NCI-H1092 treated with DMSO at 0.1 percent for 48 hours (cell line): ENCODE data around the gene GPR152.
"Not testable (repeated sequence)": the region's sequence is repeated elsewhere in the genome, so short reads cannot be mapped to it uniquely, and the experiment has no call there.

Source experiments
- DNase-seq: peaks from one replicate; lab custom pipeline; 2025; lab: John Stamatoyannopoulos, UW

GPR152 gene

DNA sequence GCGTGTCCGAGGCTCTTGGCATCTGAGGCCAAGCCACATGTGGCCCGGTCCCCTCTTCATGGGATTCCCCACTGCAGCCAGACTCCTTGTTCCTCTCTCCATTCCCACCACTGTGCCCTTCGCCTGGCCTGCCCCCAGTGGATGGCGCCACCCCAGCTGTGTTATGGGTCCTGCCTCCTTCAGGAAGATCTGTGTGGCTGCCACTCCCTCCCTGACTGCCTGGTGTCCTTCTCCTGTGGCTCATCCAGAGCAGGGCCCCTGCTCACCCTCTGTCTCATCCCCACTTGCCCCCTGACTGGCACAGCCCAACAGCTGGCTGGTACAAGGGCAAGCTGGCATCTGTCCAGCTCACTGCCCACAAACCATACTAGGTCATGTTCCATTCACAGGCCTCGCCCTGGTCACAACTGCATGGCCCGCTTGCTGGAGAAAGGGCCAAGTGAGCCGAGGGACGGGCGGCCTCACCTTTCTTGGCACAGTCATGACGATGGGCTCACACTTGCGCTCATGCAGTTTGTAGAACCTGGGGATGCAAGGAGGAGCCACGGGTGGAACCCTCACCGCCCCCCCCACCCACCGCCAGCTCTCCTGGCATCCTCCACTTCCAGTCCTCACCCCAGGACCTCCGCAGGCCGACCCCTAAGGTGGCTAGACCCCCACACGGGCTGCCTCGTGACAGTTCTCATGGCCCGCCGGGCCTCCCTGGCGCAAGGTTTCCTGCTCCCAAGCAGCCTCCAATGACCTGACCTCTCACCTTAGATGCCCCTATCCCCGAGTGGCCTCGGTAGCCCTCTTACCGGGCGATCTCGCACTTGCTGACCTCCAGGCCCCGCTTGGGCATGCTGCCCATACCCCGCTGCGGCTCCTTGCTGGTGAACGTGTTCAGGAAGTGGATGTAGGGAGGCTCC is 13.0 kb downstream of the GPR152 start:
- DNase-seq, result no peak

DNA sequence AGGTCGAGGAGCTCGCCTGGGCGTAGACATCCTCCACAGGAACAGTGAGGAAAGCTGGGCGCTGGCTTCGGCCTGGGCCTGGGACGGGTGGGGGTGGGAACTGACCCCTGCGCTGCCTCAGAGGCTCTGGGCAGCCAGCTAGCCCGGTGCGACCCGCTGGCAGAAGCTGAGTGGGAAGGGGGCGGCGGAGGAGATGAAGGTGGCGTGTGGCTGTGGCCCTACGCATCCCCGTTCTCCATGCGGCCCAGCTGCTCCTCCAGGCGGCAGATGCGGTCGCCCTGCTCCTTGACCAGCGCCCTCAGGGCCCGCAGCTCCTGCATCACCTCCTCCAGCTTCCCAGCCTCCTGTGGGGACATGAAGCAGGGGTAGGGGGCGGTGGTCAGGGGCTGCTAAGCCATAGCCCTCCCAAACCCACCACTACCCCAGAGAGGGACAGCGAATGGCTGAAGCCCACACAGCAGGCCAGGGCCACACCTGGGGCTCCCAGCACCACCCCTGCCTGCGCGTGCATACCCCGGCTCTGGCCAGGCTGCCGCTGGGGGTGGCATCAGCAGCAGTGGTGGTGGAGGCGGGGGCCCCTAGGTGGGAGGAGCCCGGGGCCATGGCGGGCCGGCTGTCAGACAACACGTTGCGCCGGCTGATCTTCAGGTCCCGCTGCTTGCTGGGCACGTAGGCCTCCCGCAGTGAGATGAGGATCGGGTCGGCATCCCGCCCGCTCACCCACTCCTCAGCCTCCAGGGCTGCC is 14.2 kb downstream of the GPR152 start:
- DNase-seq, result no peak

GRCh38 chr11:67437809-67438157 is 14.7 kb downstream of the GPR152 start:
- DNase-seq, result no peak

DNA sequence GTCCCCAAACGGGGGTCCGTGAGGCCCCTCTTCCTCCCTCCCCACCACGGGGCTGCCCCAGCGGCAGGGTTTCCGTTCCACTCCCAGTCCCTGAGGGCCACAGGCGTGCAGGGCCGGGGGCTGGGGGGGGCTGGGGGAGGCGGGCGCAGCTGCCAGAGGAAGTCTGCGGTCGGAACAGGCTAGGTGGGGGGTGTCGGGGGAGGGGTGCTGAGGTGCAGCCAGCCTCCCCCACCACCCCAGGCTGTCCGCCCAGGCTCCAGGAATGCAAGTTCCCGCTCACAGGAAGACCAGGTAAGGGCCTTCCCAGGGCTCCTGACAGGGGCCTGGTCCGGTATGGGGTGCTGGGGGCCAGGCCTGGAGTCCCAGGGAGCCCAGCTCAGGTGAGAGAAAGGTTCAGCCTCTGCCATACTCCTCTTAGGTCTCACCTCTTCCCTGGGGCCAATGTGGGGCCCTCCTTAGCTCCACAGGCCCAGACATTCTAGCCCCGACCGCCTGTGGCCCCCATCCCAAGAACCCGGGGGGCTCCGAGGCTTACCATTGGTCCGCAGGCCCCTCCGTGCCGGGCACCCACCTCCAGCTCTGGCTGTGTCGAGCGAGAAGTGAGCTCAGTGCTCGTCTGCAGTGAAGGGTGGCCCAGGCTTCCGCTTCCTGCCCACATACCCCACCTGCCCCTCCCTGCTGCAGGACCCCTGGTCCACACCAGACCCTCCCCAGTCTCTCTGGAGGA is 15.3 kb downstream of the GPR152 start, which contains the start of gene PTPRCAP:
Gene PTPRCAP, minus strand, starts transcription at position 601 of the 727 bp plus-strand sequence. Its CDS starts 63 bp downstream, at position 538.
- no peak for DNase-seq

DNA sequence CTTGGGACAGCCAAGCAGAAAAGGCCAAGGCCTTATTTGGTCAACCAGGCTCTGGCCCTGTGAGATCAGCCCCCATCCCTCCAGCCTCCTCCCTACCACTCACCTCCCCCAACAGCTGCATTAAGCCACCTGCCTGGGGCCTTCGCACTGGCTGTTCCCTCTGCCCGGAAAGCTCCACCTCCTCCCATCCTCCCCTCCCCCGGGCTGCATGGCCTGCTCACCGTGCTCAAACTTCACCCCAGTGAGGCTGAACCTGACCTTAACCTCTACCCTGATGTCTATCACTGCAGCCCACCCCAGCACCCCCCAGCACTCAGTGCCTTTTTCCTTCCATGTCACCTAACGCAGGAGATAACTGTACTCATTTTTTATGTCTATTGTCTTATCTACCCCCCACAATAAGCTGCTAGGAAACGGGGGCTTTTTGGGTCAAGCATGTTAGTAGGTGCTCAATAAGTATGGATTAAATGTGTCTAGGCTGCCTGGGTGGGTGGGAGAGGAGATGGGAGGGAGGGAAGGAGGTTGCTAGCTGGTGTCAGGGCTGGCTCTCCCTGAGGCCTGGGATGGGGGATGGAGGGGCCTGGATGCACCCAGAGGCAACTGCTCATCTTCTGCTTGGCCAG is 16.0 kb downstream of the GPR152 start:
- no peak for DNase-seq

DNA sequence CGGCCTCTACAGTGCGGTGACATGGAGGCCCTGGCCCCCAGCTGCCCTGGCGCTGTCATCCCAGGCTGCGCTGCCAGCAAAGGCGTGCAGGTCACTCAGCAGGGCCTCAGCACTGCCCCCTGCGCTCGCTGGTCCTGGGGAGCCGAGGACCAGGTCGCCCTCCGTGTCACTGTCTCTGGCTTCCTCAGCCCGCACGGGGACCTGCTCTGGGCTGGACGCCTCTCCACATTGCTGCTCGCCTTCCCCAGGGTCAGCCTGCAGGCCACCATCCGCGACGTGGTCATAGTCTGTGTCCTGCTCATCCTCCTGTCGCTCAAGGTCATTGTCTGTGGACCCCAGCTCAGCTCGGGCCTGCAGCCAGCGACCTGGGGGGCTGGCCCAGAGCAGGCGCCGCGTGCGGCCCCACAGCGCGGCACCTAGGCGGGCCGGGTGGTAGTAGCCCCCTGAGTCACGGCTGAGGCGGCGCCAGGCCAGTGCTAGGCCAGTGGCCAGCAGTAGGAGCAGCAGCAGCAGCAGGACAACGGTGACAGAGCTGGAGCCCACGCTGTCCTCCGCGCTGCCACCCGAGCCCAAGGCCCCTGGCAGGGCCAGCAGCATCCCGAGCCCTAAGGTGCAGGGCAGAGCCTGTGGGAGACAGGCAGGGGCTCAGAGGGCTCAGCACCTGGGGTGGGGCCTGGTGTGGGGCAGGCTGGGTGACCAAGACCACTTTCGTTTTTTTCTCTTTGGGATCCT is 16.6 kb downstream of the GPR152 start:
- no peak for DNase-seq

DNA sequence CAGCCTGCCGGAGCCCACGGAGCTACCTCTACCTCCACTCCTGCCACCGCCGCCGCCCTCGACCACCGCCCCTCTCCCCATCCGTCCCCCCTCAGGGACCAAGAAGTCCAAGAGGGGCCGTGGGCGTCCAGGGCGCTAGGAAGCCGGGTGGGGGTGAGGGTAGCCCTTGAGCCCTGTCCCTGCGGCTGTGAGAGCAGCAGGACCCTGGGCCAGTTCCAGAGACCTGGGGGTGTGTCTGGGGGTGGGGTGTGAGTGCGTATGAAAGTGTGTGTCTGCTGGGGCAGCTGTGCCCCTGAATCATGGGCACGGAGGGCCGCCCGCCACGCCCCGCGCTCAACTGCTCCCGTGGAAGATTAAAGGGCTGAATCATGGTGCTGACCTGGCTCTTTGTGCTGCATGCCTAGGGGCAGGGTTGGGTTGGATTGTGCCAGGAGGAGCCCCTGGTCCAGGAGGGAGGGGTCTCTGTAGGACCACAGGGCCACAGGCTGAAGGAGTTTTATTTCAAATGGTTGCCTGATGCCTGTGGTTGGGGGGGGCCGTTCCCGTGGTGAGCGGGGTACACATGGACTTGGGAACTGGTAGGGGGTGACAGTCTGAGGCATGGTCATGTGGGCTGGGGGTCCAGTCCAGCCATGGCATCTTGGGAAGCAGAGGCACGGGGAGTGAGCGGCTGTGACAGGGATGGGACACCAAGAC is 17.4 kb downstream of the GPR152 start:
- DNase-seq, result no peak

GRCh38 chr11:67434395-67434881 is 18.1 kb downstream of the GPR152 start:
- no peak for DNase-seq

DNA sequence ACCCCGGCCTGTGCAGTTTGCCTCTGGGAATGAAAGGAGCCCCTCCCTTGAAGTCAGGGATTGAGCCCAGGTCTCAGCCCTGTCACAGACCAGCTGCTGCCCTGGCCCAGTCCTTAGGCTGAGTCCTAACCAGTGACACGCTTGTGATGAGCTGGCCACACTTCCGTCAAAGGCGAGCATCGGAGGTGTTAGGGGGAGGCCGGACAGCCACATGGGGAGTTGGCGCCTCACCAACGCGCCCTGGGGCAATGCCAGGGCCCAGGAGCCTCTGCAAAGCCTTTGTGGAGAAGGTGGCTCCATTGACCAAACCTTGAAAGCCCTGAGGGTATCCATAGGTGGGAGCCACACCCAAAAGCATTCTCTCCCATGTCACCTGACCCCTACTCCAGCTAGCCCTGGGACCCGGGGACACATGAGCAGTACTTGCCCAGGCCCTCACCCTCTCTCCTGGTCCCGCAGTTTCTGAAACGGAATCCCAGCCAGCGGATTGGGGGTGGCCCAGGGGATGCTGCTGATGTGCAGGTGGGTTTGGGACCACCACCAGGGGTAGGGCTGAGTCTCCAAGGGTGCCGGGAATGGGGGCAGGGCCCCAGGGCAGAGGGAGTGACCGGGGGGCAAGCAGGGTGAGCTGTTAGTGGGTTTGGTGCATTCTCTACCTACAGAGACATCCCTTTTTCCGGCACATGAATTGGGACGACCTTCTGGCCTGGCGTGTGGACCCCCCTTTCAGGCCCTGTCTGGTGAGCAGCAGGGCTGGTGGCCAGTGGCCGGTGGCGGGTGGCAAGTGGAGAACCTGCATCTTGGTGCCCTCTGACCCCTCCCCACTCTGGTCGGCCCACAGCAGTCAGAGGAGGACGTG is 18.8 kb downstream of the GPR152 start:
- no peak for DNase-seq

GRCh38 chr11:67432655-67433349 is 19.7 kb downstream of the GPR152 start:
- no peak for DNase-seq

DNA sequence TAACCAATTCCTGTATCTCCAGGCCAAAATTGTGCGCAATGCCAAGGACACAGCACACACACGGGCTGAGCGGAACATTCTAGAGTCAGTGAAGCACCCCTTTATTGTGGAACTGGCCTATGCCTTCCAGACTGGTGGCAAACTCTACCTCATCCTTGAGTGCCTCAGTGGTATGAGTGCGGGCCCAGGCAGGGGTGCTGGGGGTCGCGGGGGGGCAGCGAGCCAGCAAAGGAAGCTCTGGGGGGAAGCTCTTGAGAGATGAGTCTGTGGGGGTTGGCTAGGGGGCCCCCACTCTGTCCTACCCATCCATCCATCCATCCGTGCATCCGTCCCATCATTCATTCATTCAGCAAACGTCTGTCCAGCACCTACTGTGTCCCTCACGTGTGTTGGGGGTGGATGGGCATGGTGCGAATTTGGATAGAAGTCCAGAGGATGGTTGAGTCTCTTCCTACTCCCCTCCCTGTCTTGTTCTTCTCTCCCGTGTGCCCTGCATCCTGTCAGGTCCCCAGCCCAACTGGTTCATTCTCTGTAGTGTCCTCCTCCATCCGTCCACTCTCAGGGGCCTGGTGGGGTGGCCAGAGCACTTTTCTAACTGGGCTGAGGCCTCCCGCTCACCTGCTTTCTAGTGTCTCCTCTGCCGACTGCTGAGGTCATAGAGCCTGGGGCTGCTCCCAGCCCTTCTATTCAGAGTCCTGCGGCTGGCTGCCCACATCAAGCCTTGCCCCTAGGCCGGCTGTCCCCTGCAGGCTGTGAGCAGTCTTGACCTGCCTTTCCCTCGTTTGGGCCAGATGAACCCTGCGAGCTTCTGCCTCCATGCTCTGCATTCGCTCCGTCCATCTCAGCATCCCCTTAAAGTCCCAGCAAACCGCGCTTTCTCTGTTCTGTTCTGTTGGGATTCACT is 20.9 kb downstream of the GPR152 start:
- no peak for DNase-seq

DNA sequence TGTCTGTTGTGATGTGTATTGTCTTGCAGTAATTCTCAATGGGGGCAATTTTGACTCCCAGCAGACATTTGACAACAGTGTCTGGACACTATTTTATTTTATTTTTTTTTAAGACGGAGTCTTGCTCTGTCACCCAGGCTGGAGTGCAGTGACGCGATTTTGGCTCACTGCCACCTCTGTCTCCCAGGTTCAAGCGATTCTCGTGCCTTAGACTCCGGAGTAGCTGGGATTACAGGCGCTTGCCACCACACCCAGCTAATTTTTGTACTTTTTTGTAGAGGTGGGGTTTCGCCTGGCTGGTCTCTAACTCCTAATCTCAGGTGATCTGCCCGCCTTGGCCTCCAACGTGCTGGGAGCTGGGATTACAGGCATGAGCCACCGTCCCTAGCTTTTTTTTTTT is 22.8 kb downstream of the GPR152 start:
- no peak for DNase-seq

DNA sequence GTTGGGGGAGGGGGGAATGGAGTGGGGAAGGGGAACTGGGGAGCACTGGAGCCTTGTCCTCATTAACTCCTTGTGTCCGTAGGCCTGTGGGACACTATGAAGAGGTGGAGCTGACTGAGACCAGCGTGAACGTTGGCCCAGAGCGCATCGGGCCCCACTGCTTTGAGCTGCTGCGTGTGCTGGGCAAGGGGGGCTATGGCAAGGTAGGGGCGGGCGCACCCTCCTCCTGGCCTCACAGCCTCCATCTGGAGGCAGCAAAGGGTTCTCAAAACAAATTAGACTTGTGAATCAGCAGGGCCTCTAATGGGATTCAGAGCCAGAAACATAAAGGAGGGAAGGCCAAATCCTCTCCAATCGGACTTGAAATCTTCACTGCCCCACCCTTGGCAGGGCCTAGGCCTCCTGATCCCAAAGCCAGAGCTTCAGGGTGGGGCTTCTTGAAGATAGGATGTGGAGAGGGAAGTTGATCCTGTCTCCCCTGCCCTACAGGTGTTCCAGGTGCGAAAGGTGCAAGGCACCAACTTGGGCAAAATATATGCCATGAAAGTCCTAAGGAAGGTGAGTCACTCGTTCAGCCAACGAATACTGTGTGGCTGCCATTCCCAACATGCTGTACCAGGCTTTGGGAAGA is 23.4 kb downstream of the GPR152 start:
- no peak for DNase-seq

DNA sequence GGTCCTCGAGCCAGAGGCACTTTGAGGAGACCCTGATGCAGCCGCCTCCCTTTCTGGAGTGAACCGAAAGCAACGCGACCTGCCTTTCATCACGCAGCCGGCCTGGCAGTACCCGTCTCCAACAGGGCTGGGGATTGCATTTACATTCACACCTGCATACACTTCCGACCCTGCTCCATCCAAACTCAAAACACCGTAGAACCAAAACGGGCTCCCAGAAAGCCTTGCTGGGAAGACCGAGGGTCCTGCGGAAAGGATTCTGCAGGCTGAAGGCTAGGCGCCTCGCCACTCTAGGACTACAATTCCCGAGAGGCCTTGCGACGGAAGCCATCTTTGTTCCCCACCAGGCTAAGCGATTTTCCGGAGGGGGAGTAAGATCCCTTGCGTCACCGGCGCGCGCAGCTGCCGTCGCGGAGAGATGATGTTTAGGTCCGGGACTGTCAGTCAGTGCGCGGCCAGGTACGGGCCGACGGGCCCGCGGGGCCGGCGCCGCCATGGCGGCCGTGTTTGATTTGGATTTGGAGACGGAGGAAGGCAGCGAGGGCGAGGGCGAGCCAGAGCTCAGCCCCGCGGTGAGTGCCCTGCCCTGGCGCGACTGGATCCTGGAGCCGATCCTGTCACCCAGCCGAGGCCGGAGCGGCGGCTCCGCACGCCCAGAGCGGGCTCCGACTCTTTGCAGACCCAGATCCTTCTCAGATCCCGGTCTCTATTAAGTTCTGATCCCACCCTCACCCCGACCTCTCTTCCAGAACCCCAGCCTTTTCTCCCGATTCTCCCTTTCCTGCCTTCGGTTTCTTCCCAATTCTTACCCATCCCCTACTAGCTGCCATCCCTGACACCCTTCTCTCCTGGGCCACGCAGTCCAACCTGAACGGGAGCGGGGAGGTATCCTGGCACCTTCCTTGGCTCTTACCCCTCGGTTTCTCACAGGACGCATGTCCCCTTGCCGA is 24.2 kb downstream of the GPR152 start, which contains the start of gene RPS6KB2:
Gene RPS6KB2, plus strand, starts transcription at position 443 of the 950 bp plus-strand sequence. Its CDS starts 52 bp downstream, at position 495.
- peak; percentile 99 for DNase-seq

- not testable (repeated sequence) for DNase-seq
Observed at GRCh38 chr11:67427364-67427859, 25.1 kb downstream of the GPR152 start.
